GOT3 (cell line): Measurements from ENCODE around the gene BPIFB6.

ENCODE experiments used
- DNase-seq: peaks from one replicate; lab custom pipeline; 2025; ENCODE audit warnings: mixed read lengths; lab: John Stamatoyannopoulos, UW

BPIFB6 gene

DNA sequence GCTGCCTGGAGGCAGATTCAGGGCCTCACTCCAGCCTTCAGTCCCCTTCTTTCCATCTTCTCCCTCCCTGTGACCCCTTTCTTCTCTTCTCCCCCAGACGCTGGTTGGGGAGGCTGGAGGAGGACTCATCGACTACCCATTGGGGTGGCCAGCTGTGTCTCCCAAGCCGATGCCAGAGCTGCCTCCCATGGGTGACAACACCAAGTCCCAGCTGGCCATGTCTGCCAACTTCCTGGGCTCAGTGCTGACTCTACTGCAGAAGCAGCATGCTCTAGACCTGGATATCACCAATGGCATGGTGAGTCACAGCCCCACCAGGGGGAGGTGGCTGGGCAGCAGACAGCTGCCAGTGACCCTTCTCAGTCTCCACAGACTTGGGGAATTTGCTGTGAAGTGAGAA, 60.9 kb downstream of the BPIFB6 start:
- DNase-seq, result no peak

DNA sequence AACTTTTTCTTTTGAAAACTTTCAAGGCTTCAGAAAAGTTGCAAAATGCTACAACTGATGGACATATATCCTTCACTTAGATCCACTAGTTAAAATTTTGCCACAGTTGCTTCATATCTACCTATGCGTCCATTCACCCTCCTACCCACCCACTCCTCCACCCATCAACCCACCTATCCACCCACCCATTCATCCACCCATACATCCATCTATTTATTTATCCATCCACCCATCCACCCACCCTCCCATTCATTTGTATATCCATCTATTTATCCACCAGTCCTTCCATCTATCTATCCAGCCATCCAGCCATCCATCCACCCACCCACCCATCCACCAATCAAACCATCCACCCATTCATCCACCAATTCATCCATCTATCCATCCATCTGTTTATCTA, 61.6 kb downstream of the BPIFB6 start:
- no peak for DNase-seq

DNA sequence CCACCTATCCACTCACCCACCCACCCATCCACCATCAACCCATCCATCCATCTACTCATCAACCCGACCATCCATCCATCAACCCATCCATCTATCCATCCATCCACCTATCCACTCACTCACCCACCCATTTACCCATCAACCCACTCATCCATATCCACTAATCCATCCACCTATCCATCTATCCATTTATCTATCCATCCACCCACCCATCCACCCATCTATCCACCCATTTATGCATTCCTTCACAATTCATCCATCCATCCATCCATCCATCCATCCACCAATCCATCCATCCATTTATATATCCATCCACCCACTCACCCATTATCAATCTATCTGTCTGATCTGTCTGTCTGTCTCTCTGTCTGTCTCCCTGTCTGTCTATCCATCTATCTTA, 62.1 kb downstream of the BPIFB6 start:
- no peak for DNase-seq
